Stomach (tissue), 8 donors: ENCODE results near the gene IGDCC3. TPM values are rescaled to one million over a fixed set of nuclear protein-coding genes. Genes with fewer than 3 reads are reported as not detected.

ENCODE experiments used
- polyA plus RNA-seq, 3 donors: library from polyadenylated mRNA; stranded (reverse); fragments of 200-250 nt; gene quantifications; one replicate each; pipeline ENCODE4 v1.2.3, GENCODE V29; 2013
- small RNA-seq, 4 donors: library from RNA; depleted of rRNA; stranded (forward); fragments of <200 nt; gene quantifications; one replicate each; pipeline ENCODE3, GENCODE V24; 2016
- total RNA-seq, 5 donors: library from RNA; depleted of rRNA; stranded (reverse); fragments of >200 nt; gene quantifications; one replicate each; pipeline versions ENCODE4 v1.1.0 to v1.2.3, GENCODE V29; 2014 to 2016
- donor health status: healthy with polysubstance abuse.
- donor health status: Bipolar disorder and iron deficiency.
- donor health status: healthy.

IGDCC3 gene
- total and polyA plus RNA-seq, 8 donors, result 0.08 to 5.8 (median 0.89) TPM; not detected in 4

Small RNA genes lying within 50 kb of the gene (small RNA-seq; reads per million reads assigned to genes)
- gene RNU5A-1 (9,939 to 17,184 (median 14,486) reads per million in 4 donors), gene RNU5B-1 (1,041 to 3,047 (median 2,217) reads per million in 4 donors), gene SNORA24B (0 reads per million in 4 donors)

Other genes with a start within 250 kb of the IGDCC3 start
- 100 to 1,000 TPM in 1 of 5 donors, 10 to 100 TPM in 4; 12.7 to 127 (median 31.5) TPM for gene PDCD7, start 244.2 kb downstream of the IGDCC3 start, total RNA-seq
- 10 to 100 TPM; 10.7 to 16.6 (median 12.4) TPM for gene PDCD7, start 244.2 kb downstream of the IGDCC3 start, polyA plus RNA-seq
- gene CLPX, start 192.7 kb downstream of the IGDCC3 start, total RNA-seq, result 100 to 1,000 TPM in 1 of 5 donors, 10 to 100 TPM in 4; 28.6 to 121 (median 85.9) TPM
- 10 to 100 TPM; 11.1 to 17.7 (median 11.1) TPM for gene CLPX, start 192.7 kb downstream of the IGDCC3 start, polyA plus RNA-seq
- 10 to 100 TPM in 3 of 5 donors, 1 to 10 TPM in 2; 1.8 to 28.7 (median 14.3) TPM for gene CILP, start 166.5 kb downstream of the IGDCC3 start, total RNA-seq
- gene CILP, start 166.5 kb downstream of the IGDCC3 start, polyA plus RNA-seq, result 1 to 10 TPM in 2 of 3 donors, under 1 TPM in 1; 0.76 to 1.9 (median 1.8) TPM
- gene PARP16, start 91.1 kb downstream of the IGDCC3 start, total RNA-seq, result 10 to 100 TPM in 2 of 5 donors, 1 to 10 TPM in 3; 2.6 to 17.5 (median 6.1) TPM
- 1 to 10 TPM; 5.3 to 8.6 (median 7.4) TPM for gene PARP16, start 91.1 kb downstream of the IGDCC3 start, polyA plus RNA-seq
- gene RNU5A-1, start 82.0 kb downstream of the IGDCC3 start, total RNA-seq, result not detected
- gene RNU5A-1, start 82.0 kb downstream of the IGDCC3 start, polyA plus RNA-seq, result not detected
- gene RNU5B-1, start 73.3 kb downstream of the IGDCC3 start, total RNA-seq, result not detected
- gene RNU5B-1, start 73.3 kb downstream of the IGDCC3 start, polyA plus RNA-seq, result not detected
- 10 to 100 TPM in 1 of 5 donors, 1 to 10 TPM in 2, not detected in 2; 3.6 to 11.2 (median 6.7) TPM for gene IGDCC4, start 44.9 kb upstream of the IGDCC3 start, total RNA-seq
- gene IGDCC4, start 44.9 kb upstream of the IGDCC3 start, polyA plus RNA-seq, result 1 to 10 TPM in 1 of 3 donors, under 1 TPM in 2; 0.85 to 2.6 (median 0.93) TPM
- gene DPP8, start 139.7 kb upstream of the IGDCC3 start, total RNA-seq, result 10 to 100 TPM in 4 of 5 donors, 1 to 10 TPM in 1; 8.8 to 89.0 (median 40.6) TPM
- gene DPP8, start 139.7 kb upstream of the IGDCC3 start, polyA plus RNA-seq, result 10 to 100 TPM in 2 of 3 donors, 1 to 10 TPM in 1; 4.5 to 17.7 (median 10.5) TPM
- 100 to 1,000 TPM in 1 of 5 donors, 10 to 100 TPM in 3, 1 to 10 TPM in 1; 7.0 to 128 (median 32.6) TPM for gene HACD3, start 152.5 kb upstream of the IGDCC3 start, total RNA-seq
- gene HACD3, start 152.5 kb upstream of the IGDCC3 start, polyA plus RNA-seq, result 10 to 100 TPM; 11.5 to 16.7 (median 13.5) TPM
- gene INTS14, start 233.1 kb upstream of the IGDCC3 start, total RNA-seq, result 10 to 100 TPM in 4 of 5 donors, 1 to 10 TPM in 1; 7.2 to 73.2 (median 42.0) TPM
- 10 to 100 TPM; 14.9 to 19.7 (median 15.8) TPM for gene INTS14, start 233.1 kb upstream of the IGDCC3 start, polyA plus RNA-seq
- gene SLC24A1, start 243.9 kb upstream of the IGDCC3 start, total RNA-seq, result 10 to 100 TPM in 1 of 5 donors, 1 to 10 TPM in 3, not detected in 1; 1.3 to 18.5 (median 5.3) TPM
- gene SLC24A1, start 243.9 kb upstream of the IGDCC3 start, polyA plus RNA-seq, result 1 to 10 TPM; 3.4 to 6.4 (median 6.0) TPM